Panc1 (cell line): Measurements from ENCODE around the gene BEX4. TPM values are rescaled to one million over a fixed set of nuclear protein-coding genes. Genes with fewer than 3 reads are reported as not detected.

Experiments used
- total RNA-seq: library from RNA; stranded (reverse); gene quantifications from one replicate; pipeline ENCODE4 v1.2.1, GENCODE V29; 2021; ENCODE audit not compliant: unreplicated experiment

Gene BEX4
- total RNA-seq, 1 experiment from 2014 or later = 1.1 TPM

Other genes with a start within 250 kb of the BEX4 start
- not detected for gene BEX1, start 150.9 kb upstream of the BEX4 start, total RNA-seq
- 0.26 TPM for gene NXF3, start 122.0 kb upstream of the BEX4 start, total RNA-seq
- gene TCEAL8, start 40.0 kb downstream of the BEX4 start, total RNA-seq = 13.9 TPM
- gene TCEAL5, start 61.6 kb downstream of the BEX4 start, total RNA-seq = not detected
- gene BEX2, start 95.9 kb downstream of the BEX4 start, total RNA-seq = 9.1 TPM
- gene TCEAL7, start 115.1 kb downstream of the BEX4 start, total RNA-seq = not detected
- gene TCEAL9, start 141.4 kb downstream of the BEX4 start, total RNA-seq = 42.6 TPM
- gene BEX3, start 161.4 kb downstream of the BEX4 start, total RNA-seq = 59.3 TPM